Gastrocnemius medialis (tissue), 4 donors: ENCODE results near the gene CUEDC2.

Experiments used
- CTCF ChIP-seq, 5 experiments: fragments of 450-650 bp in 3 of 5; fragments of 200-600 bp in 2 of 5; sonication (generic) in 2 of 5; IDR thresholded peaks in 4 of 5; conservative IDR thresholded peaks in 1 of 5; 1 replicate in 4 of 5; 2 replicates in 1 of 5; pipeline ENCODE4 v1.5.1; 2016 to 2019; ENCODE audit warnings: antibody characterized with exemption in 5 of 5, mild to moderate bottlenecking in 3 of 5, moderate library complexity in 3 of 5
- POLR2A ChIP-seq, 2 donors: fragments of 450-650 bp; IDR thresholded peaks; one replicate each; pipeline ENCODE4 v1.6.1; 2017; ENCODE audit warnings: antibody characterized with exemption in 2 of 2, mild to moderate bottlenecking in 2 of 2, moderate library complexity in 2 of 2

- TF ChIP-seq CTCF (IDR thresholded peaks at IDR 0.05 in 4 of 5, conservative IDR thresholded peaks at IDR 0.05 in 1 of 5), result no peak
- TF ChIP-seq POLR2A (IDR thresholded peaks at IDR 0.05), result no peak
Measured at GRCh38 chr10:102375867-102376266, 56.5 kb downstream of the CUEDC2 start.
